LNCaP clone FGC (cell line): Measurements from ENCODE around the gene USP3.

Source experiments
- DNase-seq: peaks from one replicate; pipeline ENCODE4 v3.0.0-alpha.2; 2011; ENCODE audit warnings: low read depth
- H3K4me3 ChIP-seq: 2 replicates; pipeline ENCODE4 v1.5.1; 2011; ENCODE audit warnings: mild to moderate bottlenecking, low read depth, low read length, control low read depth
- CTCF ChIP-seq: IDR thresholded peaks from 2 replicates; pipeline ENCODE4 v1.5.1; 2012; ENCODE audit warnings: mild to moderate bottlenecking; ENCODE audit not compliant: control insufficient read depth, insufficient read depth; ENCODE audit errors: extremely low read depth

The USP3 gene

DNA sequence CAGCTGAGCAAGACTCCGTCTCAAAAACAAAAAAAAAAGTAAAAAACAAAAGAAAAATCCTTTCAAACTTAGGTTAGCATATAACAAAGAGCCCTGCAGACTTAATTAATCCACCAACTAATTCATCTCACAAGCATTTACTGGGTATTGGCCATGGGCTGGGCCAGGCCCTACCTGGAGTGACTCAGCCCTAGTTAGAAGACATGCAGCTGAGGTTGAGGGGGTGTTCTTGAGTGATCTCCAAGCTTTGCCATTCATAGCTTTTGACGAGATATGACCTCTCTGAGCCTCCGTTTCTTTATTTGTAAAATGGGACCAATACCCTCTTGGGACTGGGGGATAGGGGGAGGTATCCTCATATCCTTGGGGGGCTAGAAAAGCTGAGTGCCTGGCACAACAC is 100.6 kb downstream of the USP3 start:
- no peak for TF ChIP-seq CTCF
- H3K4me3 ChIP-seq: no peak overlapping the region
- DNase-seq: no peak

GRCh38 chr15:63605816-63606215 is 101.4 kb downstream of the USP3 start:
- TF ChIP-seq CTCF: no peak
- DNase-seq: no peak
- H3K4me3 ChIP-seq: no peak overlapping the region

GRCh38 chr15:63606308-63606707 is 101.9 kb downstream of the USP3 start:
- no peak overlapping the region for H3K4me3 ChIP-seq
- TF ChIP-seq CTCF: no peak
- DNase-seq: no peak

DNA sequence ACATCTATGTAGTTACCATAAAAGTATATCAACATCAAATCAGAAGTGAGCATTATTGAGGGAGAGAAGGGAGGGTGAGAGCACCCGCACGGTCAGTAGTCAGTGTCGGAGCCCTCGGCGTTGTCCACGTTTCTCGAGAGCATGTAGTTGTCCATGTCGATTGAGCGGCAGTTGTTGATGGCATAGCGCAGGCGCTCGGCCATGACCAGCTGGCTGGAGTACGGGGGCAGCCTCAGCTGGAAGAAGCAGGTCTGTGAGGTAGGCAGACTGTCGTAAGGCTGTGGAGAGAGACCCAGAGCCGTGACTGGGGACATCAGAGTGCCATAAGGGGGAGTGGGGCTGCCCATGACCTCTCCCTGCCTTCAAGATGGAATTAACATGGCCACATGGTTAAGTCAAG is 104.6 kb downstream of the USP3 start:
- TF ChIP-seq CTCF: no peak

DNA sequence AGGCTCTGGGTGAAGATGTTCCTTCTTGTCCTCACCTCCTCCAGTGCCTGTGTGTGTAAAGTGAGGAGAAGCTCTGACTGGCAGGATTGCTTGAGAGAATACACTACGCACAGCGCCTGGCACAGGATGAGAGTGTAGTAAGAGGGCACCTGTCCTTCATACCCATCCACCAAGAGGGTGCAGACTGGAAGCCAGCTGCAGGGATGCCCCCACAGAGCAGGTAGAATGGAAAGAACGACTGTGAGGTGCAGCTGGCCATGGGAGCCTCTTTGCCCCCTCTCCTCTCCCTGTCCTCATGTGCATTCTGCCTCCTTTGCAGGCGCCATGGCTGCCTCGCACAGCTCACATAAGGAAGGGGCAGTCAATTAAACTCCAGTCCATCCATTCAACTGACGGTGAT is 105.1 kb downstream of the USP3 start:
- no peak overlapping the region for H3K4me3 ChIP-seq
- no peak for TF ChIP-seq CTCF
- DNase-seq: no peak

More for the DNA sequence above, 104.6 kb downstream of the USP3 start:
- DNase-seq: no peak
- H3K4me3 ChIP-seq: no peak overlapping the region

GRCh38 chr15:63610209-63610841 is 105.9 kb downstream of the USP3 start:
- H3K4me3 ChIP-seq: no peak overlapping the region
- peak; percentile 66 for DNase-seq
- TF ChIP-seq CTCF: peak; percentile 85

DNA sequence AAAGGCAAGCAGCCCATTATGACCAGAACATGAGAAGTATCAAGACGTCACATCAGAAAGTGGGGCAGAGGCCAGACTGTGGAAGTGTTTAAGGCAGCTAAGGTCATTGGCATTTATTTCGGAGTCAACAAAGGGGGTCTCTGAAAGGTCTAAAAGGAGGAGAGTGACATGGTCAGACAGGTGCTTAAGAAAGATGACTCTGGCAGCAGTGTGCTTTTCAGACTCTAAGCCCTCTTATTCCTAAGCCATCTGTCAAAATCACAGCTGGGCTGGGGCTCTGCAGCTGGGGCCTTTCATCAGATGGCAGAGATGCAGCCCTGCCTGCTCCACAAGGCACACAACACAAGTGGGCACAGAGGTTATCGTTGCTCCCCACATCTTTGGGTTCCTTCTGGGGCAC is 106.8 kb downstream of the USP3 start:
- DNase-seq: no peak
- no peak overlapping the region for H3K4me3 ChIP-seq
- no peak for TF ChIP-seq CTCF
